ENCODE measurements around the gene HSPB7.
"Not testable (repeated sequence)": the region's sequence is repeated elsewhere in the genome, so short reads cannot be mapped to it uniquely, and the experiment has no call there.

HSPB7 gene

GRCh38 chr1:16006552-16007485 is 11.0 kb downstream of the HSPB7 start:
- H3K27ac ChIP-seq = no peak overlapping the region
- TF ChIP-seq CTCF (conservative IDR thresholded peaks at IDR 0.05) = no peak; the same call in 1 of the 2 replicates
- TF ChIP-seq ZFX (IDR thresholded peaks at IDR 0.05) = no peak

GRCh38 chr1:16006010-16006409 is 11.8 kb downstream of the HSPB7 start:
- TF ChIP-seq CTCF (conservative IDR thresholded peaks at IDR 0.05) (no peak), ZFX (IDR thresholded peaks at IDR 0.05) (no peak)
- H3K27ac ChIP-seq = no peak overlapping the region

GRCh38 chr1:16005597-16005996 is 12.2 kb downstream of the HSPB7 start:
- no peak for TF ChIP-seq ZFX (IDR thresholded peaks at IDR 0.05)
- H3K27ac ChIP-seq = no peak overlapping the region

- not testable (repeated sequence) for H3K27ac ChIP-seq
Measured at GRCh38 chr1:16001274-16001673, 16.6 kb downstream of the HSPB7 start.

GRCh38 chr1:15998929-15999328 is 18.9 kb downstream of the HSPB7 start:
- TF ChIP-seq ZFX (IDR thresholded peaks at IDR 0.05) = no peak
- no peak for TF ChIP-seq CTCF (conservative IDR thresholded peaks at IDR 0.05)
- no peak overlapping the region for H3K27ac ChIP-seq

- TF ChIP-seq ZFX (IDR thresholded peaks at IDR 0.05) (no peak), CTCF (conservative IDR thresholded peaks at IDR 0.05) (no peak)
- no peak overlapping the region for H3K27ac ChIP-seq
Measured at GRCh38 chr1:15997637-15998280, 20.1 kb downstream of the HSPB7 start.

GRCh38 chr1:15997076-15997585 is 20.7 kb downstream of the HSPB7 start:
- TF ChIP-seq CTCF (conservative IDR thresholded peaks at IDR 0.05) = no peak
- TF ChIP-seq ZFX (IDR thresholded peaks at IDR 0.05) = no peak
- no peak overlapping the region for H3K27ac ChIP-seq

- no peak overlapping the region for H3K27ac ChIP-seq
- TF ChIP-seq CTCF (conservative IDR thresholded peaks at IDR 0.05) = peak; percentile 66
- no peak for TF ChIP-seq ZFX (IDR thresholded peaks at IDR 0.05)
Measured at GRCh38 chr1:15994590-15995351, 23.1 kb downstream of the HSPB7 start.

Measured in C4-2B (cell line).